Measurements from ENCODE around the gene PRXL2B. TPM values are rescaled to one million over a fixed set of nuclear protein-coding genes. Genes with fewer than 3 reads are reported as not detected.
A peak's percentile ranks its signal among the peaks of the same experiment; 100 is the strongest.

Gene PRXL2B
- total and polyA plus RNA-seq, 2 donors (not counting 1 experiment from before 2014, with no cell fraction given), result 11.7 to 13.8 TPM

GRCh38 chr1:2538872-2539271 lies 47.7 kb upstream of the PRXL2B start:
- no peaks in the 10 kb centered on the region for H3K27me3 ChIP-seq (ENCODE audit: control insufficient read depth, insufficient read depth, low read length)
- no peak for DNase-seq (ENCODE audit: low read depth in 2 of 2)
- no peak overlapping the region for H2AFZ ChIP-seq (ENCODE audit: low read length)
- no peaks in the 10 kb centered on the region for H3K36me3 ChIP-seq (ENCODE audit: control insufficient read depth, insufficient read depth, low read length)
- TF ChIP-seq EZH2 (IDR thresholded peaks at IDR 0.05; ENCODE audit: low read length, missing control alignments) (no peak), CTCF (conservative IDR thresholded peaks at IDR 0.05 in 1 of 2, IDR thresholded peaks at IDR 0.05 in 1 of 2; ENCODE audit: low read depth in 1 of 2, low read length in 2 of 2) (no peak)
- no peaks in the 10 kb centered on the region for H3K9me3 ChIP-seq (ENCODE audit: control insufficient read depth, insufficient read depth, low read depth, low read length)
- H3K79me2 ChIP-seq (ENCODE audit: control insufficient read depth, insufficient read depth, low read length), result no peaks in the 10 kb centered on the region
- no peaks in the 10 kb centered on the region for H4K20me1 ChIP-seq (ENCODE audit: control insufficient read depth, extremely low read depth, insufficient read depth, low read length)
- no peak overlapping the region for H3K9ac ChIP-seq (ENCODE audit: insufficient read depth, low read length)
- no peak overlapping the region for H3K4me3 ChIP-seq (replicated peaks in 1 of 4; ENCODE audit: control extremely low read depth in 1 of 4, insufficient read depth in 1 of 4, low read depth in 3 of 4, low read length in 4 of 4)
- H3K27ac ChIP-seq (ENCODE audit: insufficient read depth, low read length), result no peak overlapping the region
- H3K4me2 ChIP-seq (ENCODE audit: extremely low read depth, insufficient read depth, low read length), result no peak overlapping the region
- H3K4me1 ChIP-seq (ENCODE audit: control insufficient read depth, extremely low read depth, insufficient read depth, low read length), result no peaks in the 10 kb centered on the region

- Histone ChIP-seq H3K4me3 (replicated peaks in 1 of 4; ENCODE audit: control extremely low read depth in 1 of 4, insufficient read depth in 1 of 4, low read depth in 3 of 4, low read length in 4 of 4) (no peak overlapping the region), H3K27ac (ENCODE audit: insufficient read depth, low read length) (no peak overlapping the region), H3K9me3 (ENCODE audit: control insufficient read depth, insufficient read depth, low read depth, low read length) (no peaks in the 10 kb centered on the region), H3K27me3 (ENCODE audit: control insufficient read depth, insufficient read depth, low read length) (no peaks in the 10 kb centered on the region), H3K79me2 (ENCODE audit: control insufficient read depth, insufficient read depth, low read length) (no peaks in the 10 kb centered on the region), H3K4me1 (ENCODE audit: control insufficient read depth, extremely low read depth, insufficient read depth, low read length) (no peaks in the 10 kb centered on the region), H3K4me2 (ENCODE audit: extremely low read depth, insufficient read depth, low read length) (no peak overlapping the region), H3K9ac (ENCODE audit: insufficient read depth, low read length) (no peak overlapping the region), H3K36me3 (ENCODE audit: control insufficient read depth, insufficient read depth, low read length) (no peaks in the 10 kb centered on the region), H4K20me1 (ENCODE audit: control insufficient read depth, extremely low read depth, insufficient read depth, low read length) (no peaks in the 10 kb centered on the region), H2AFZ (ENCODE audit: low read length) (no peak overlapping the region)
- no peak for TF ChIP-seq EZH2 (IDR thresholded peaks at IDR 0.05; ENCODE audit: low read length, missing control alignments)
- TF ChIP-seq CTCF (conservative IDR thresholded peaks at IDR 0.05 in 1 of 2, IDR thresholded peaks at IDR 0.05 in 1 of 2; ENCODE audit: low read depth in 1 of 2, low read length in 2 of 2), result peak in 1 of 2 donors; percentile 35
- DNase-seq (ENCODE audit: low read depth in 2 of 2), result no peak
Measured at GRCh38 chr1:2539312-2539907, 47.2 kb upstream of the PRXL2B start.

GRCh38 chr1:2540816-2541492 lies 45.6 kb upstream of the PRXL2B start:
- no peak overlapping the region for H2AFZ ChIP-seq (ENCODE audit: low read length)
- H3K4me1 ChIP-seq (ENCODE audit: control insufficient read depth, extremely low read depth, insufficient read depth, low read length), result peaks cover 2% of the 10 kb centered on the region
- H3K79me2 ChIP-seq (ENCODE audit: control insufficient read depth, insufficient read depth, low read length), result no peaks in the 10 kb centered on the region
- H4K20me1 ChIP-seq (ENCODE audit: control insufficient read depth, extremely low read depth, insufficient read depth, low read length), result no peaks in the 10 kb centered on the region
- H3K27me3 ChIP-seq (ENCODE audit: control insufficient read depth, insufficient read depth, low read length), result no peaks in the 10 kb centered on the region
- no peak overlapping the region for H3K4me2 ChIP-seq (ENCODE audit: extremely low read depth, insufficient read depth, low read length)
- no peaks in the 10 kb centered on the region for H3K9me3 ChIP-seq (ENCODE audit: control insufficient read depth, insufficient read depth, low read depth, low read length)
- TF ChIP-seq CTCF (conservative IDR thresholded peaks at IDR 0.05 in 1 of 2, IDR thresholded peaks at IDR 0.05 in 1 of 2; ENCODE audit: low read depth in 1 of 2, low read length in 2 of 2) (no peak), EZH2 (IDR thresholded peaks at IDR 0.05; ENCODE audit: low read length, missing control alignments) (no peak)
- DNase-seq (ENCODE audit: low read depth in 2 of 2), result no peak
- no peak overlapping the region for H3K27ac ChIP-seq (ENCODE audit: insufficient read depth, low read length)
- no peak overlapping the region for H3K9ac ChIP-seq (ENCODE audit: insufficient read depth, low read length)
- no peaks in the 10 kb centered on the region for H3K36me3 ChIP-seq (ENCODE audit: control insufficient read depth, insufficient read depth, low read length)
- no peak overlapping the region for H3K4me3 ChIP-seq (replicated peaks in 1 of 4; ENCODE audit: control extremely low read depth in 1 of 4, insufficient read depth in 1 of 4, low read depth in 3 of 4, low read length in 4 of 4)
